ENCODE results near the gene SAMD8. TPM values are rescaled to one million over a fixed set of nuclear protein-coding genes. Genes with fewer than 3 reads are reported as not detected.
"Not testable (repeated sequence)": the region's sequence is repeated elsewhere in the genome, so short reads cannot be mapped to it uniquely, and the experiment has no call there.

The SAMD8 gene
- total RNA-seq, 2 donors from 2014 or later, result 19.8 to 42.0 TPM

DNA sequence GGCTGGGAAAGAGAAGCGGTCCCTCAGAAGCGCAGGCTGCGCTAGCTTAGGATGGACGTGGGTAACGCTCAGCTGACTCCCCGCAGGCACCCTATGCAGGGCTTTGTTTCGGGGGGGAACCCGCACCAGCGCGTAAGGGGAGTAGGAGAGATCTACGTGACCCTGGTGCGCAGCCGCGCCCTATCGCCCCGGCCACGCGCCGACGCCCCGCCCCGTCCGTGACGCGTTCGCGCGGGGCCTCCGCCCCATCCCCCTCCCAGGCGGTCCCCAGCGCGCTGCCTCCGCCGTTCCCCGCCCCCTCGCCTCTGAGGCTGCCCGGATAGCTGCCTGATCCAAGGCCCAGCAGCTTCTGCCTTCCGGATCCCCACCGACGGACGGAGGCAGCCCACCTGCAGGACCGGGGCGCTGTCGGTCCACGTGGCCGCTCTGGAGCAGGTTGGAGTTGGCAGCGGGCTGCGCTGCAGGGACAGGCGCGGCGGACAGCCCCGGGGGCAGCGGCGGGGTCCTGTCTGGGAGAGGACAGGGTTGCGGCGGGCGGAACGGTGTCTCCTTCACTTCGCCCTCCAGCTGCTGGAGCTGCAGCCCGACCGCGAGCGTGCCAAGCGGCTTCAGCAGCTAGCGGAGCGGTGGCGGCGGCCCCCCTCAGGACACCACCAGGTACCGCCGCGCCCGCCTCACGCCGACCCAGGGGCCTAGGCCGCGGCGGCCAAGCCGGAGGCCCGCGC lies 99.0 kb downstream of the SAMD8 start, which contains the start of gene VDAC2:
VDAC2 (plus strand) TSS at position 515 of the 725 bp plus-strand sequence. CDS start 363 bp downstream, outside the sequence.
- H3K4me1 Mint-ChIP-seq, result peaks cover 25% of the 10 kb centered on the region
- H3K9me3 Mint-ChIP-seq, result no peaks in the 10 kb centered on the region
- H3K36me3 Mint-ChIP-seq (ENCODE audit: low read depth), result peaks cover 52% of the 10 kb centered on the region
- H3K27ac Mint-ChIP-seq, result peak within 1 kb of the TSS; percentile 99
- peak; percentile 92 for ATAC-seq (replicated peaks)
- H3K27me3 Mint-ChIP-seq, result no peaks in the 10 kb centered on the region
- peak within 1 kb of the TSS; percentile 97 for H3K4me3 Mint-ChIP-seq

- peak overlapping the region; percentile 99 for H3K27ac Mint-ChIP-seq
- peaks cover 25% of the 10 kb centered on the region for H3K4me1 Mint-ChIP-seq
- ATAC-seq (replicated peaks), result peak; percentile 13
- peak overlapping the region; percentile 97 for H3K4me3 Mint-ChIP-seq
- no peaks in the 10 kb centered on the region for H3K27me3 Mint-ChIP-seq
- no peaks in the 10 kb centered on the region for H3K9me3 Mint-ChIP-seq
- H3K36me3 Mint-ChIP-seq (ENCODE audit: low read depth), result peaks cover 59% of the 10 kb centered on the region
These were observed 99.7 kb downstream of the SAMD8 start for GRCh38 chr10:75211007-75211691.

- peak overlapping the region; percentile 99 for H3K27ac Mint-ChIP-seq
- no peaks in the 10 kb centered on the region for H3K27me3 Mint-ChIP-seq
- H3K4me1 Mint-ChIP-seq, result peaks cover 25% of the 10 kb centered on the region
- H3K9me3 Mint-ChIP-seq, result no peaks in the 10 kb centered on the region
- H3K4me3 Mint-ChIP-seq, result peak overlapping the region; percentile 97
- ATAC-seq (replicated peaks), result no peak
- H3K36me3 Mint-ChIP-seq (ENCODE audit: low read depth), result peaks cover 71% of the 10 kb centered on the region
These were observed 100.9 kb downstream of the SAMD8 start for GRCh38 chr10:75212343-75212742.

- no peak overlapping the region for H3K4me3 Mint-ChIP-seq
- H3K9me3 Mint-ChIP-seq, result no peaks in the 10 kb centered on the region
- peaks cover 100% of the 10 kb centered on the region for H3K36me3 Mint-ChIP-seq (ENCODE audit: low read depth)
- peaks cover 31% of the 10 kb centered on the region for H3K4me1 Mint-ChIP-seq
- H3K27me3 Mint-ChIP-seq, result no peaks in the 10 kb centered on the region
- no peak for ATAC-seq (replicated peaks)
- peak overlapping the region; percentile 69 for H3K27ac Mint-ChIP-seq
These were observed 108.8 kb downstream of the SAMD8 start for GRCh38 chr10:75220274-75220673.

DNA sequence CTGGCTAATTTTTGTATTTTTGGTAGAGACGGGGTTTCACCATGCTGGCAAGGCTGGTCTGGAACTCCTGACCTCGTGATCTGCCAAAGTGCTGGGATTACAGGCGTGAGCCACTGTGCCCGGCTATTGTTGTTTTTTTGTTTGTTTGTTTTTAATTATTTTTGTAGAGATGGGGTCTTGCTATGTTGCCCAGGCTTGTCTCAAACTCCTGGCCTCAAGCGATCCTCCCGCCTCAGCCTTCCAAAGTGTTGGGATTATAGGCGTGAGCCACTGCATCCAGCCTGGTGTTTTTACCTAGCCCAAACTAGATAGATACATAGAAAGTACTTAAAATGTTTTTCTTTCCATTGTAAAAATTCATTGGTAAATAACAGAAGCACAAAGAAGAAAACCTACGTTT lies 110.0 kb downstream of the SAMD8 start:
- H3K4me3 Mint-ChIP-seq; H3K27me3 Mint-ChIP-seq; ATAC-seq (replicated peaks); H3K9me3 Mint-ChIP-seq: not testable (repeated sequence)
- Mint-ChIP-seq H3K27ac (peak overlapping the region; percentile 69), H3K4me1 (peaks cover 34% of the 10 kb centered on the region), H3K36me3 (ENCODE audit: low read depth) (peaks cover 100% of the 10 kb centered on the region)

DNA sequence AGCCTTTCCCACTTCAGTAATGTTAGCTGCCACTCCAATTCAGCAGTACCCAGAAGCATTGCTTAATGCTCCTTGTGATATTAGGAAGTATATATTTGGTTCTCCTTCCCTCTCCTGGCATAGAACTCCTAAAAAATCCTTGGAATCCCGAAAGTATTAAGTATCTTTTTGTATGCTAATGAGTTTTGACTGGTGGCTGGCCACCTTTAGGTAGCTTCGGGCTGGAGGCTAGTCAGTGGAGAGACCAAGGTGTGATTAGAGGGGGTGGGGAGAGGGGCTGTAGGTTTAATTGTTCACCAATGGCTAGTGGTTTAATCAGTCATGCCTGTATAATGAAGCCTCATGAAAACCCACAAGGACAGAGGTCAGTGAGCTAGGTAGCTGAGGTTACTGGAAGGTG lies 112.1 kb downstream of the SAMD8 start:
- H3K4me1 Mint-ChIP-seq, result peaks cover 35% of the 10 kb centered on the region
- H3K36me3 Mint-ChIP-seq (ENCODE audit: low read depth), result peaks cover 99% of the 10 kb centered on the region
- ATAC-seq (replicated peaks), result no peak
- H3K4me3 Mint-ChIP-seq, result peak overlapping the region; percentile 29
- peak overlapping the region; percentile 90 for H3K27ac Mint-ChIP-seq
- H3K27me3 Mint-ChIP-seq, result no peaks in the 10 kb centered on the region
- no peaks in the 10 kb centered on the region for H3K9me3 Mint-ChIP-seq

GRCh38 chr10:75226095-75226494 lies 114.6 kb downstream of the SAMD8 start:
- Mint-ChIP-seq H3K4me1 (peaks cover 34% of the 10 kb centered on the region), H3K4me3 (peak overlapping the region; percentile 8), H3K27me3 (no peaks in the 10 kb centered on the region), H3K27ac (peak overlapping the region; percentile 90), H3K9me3 (no peaks in the 10 kb centered on the region), H3K36me3 (ENCODE audit: low read depth) (peaks cover 99% of the 10 kb centered on the region)
- no peak for ATAC-seq (replicated peaks)

GRCh38 chr10:75226656-75227055 lies 115.2 kb downstream of the SAMD8 start:
- Mint-ChIP-seq H3K36me3 (ENCODE audit: low read depth) (peaks cover 99% of the 10 kb centered on the region), H3K4me3 (no peak overlapping the region), H3K27me3 (no peaks in the 10 kb centered on the region), H3K4me1 (peaks cover 34% of the 10 kb centered on the region), H3K27ac (peak overlapping the region; percentile 90), H3K9me3 (no peaks in the 10 kb centered on the region)
- ATAC-seq (replicated peaks), result no peak

DNA sequence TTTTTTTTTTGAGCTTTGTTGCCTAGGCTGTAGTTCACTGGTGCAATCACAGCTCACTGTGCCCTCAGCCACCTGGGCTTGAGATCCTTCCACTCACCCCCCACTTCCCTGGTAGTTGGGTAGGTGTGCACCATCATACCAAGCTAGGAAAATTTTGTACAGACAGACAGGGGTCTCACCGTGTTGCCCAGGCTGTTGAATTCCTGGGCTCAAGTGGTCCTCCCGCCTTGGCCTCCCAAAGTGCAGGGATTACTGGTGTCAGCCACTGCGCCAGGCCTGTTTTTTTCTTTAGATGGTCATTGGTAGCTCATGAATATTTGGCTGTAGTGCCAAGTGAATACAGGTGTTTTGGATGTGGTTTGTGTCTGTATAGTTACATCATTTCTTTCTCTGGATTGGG lies 116.8 kb downstream of the SAMD8 start:
- peaks cover 34% of the 10 kb centered on the region for H3K4me1 Mint-ChIP-seq
- H3K9me3 Mint-ChIP-seq, result no peaks in the 10 kb centered on the region
- no peak for ATAC-seq (replicated peaks)
- peaks cover 99% of the 10 kb centered on the region for H3K36me3 Mint-ChIP-seq (ENCODE audit: low read depth)
- no peak overlapping the region for H3K4me3 Mint-ChIP-seq
- no peaks in the 10 kb centered on the region for H3K27me3 Mint-ChIP-seq
- H3K27ac Mint-ChIP-seq, result peak overlapping the region; percentile 62

- ATAC-seq (replicated peaks), result no peak
- peaks cover 30% of the 10 kb centered on the region for H3K4me1 Mint-ChIP-seq
- no peak overlapping the region for H3K4me3 Mint-ChIP-seq
- no peaks in the 10 kb centered on the region for H3K9me3 Mint-ChIP-seq
- H3K36me3 Mint-ChIP-seq (ENCODE audit: low read depth), result peaks cover 99% of the 10 kb centered on the region
- H3K27ac Mint-ChIP-seq, result peak overlapping the region; percentile 62
- no peaks in the 10 kb centered on the region for H3K27me3 Mint-ChIP-seq
These were observed 117.4 kb downstream of the SAMD8 start for GRCh38 chr10:75228834-75229233.

- H3K27me3 Mint-ChIP-seq, result no peaks in the 10 kb centered on the region
- no peak for ATAC-seq (replicated peaks)
- H3K9me3 Mint-ChIP-seq, result no peaks in the 10 kb centered on the region
- H3K27ac Mint-ChIP-seq, result no peak overlapping the region
- no peak overlapping the region for H3K4me3 Mint-ChIP-seq
- H3K4me1 Mint-ChIP-seq, result peaks cover 19% of the 10 kb centered on the region
- H3K36me3 Mint-ChIP-seq (ENCODE audit: low read depth), result peaks cover 89% of the 10 kb centered on the region
These were observed 118.5 kb downstream of the SAMD8 start for GRCh38 chr10:75229971-75230370.

DNA sequence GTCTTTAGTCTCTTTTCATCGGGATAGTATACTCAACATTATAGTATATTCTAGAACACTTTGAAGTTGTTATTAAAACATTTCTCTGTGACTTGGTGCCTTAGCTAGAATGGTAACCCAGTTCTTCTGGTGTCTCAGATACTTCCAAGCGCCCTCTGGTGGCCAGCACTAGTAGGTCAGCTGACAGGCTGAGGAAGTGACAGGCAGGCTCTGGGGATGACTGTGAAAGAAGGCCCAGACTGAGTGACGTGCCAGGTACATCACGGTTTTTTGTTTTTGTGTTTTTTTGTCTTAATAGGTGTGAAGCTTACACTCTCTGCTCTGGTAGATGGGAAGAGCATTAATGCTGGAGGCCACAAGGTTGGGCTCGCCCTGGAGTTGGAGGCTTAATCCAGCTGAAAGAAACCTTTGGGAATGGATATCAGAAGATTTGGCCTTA lies 119.2 kb downstream of the SAMD8 start:
- Mint-ChIP-seq H3K27me3 (no peaks in the 10 kb centered on the region), H3K27ac (peak overlapping the region; percentile 85), H3K36me3 (ENCODE audit: low read depth) (peaks cover 83% of the 10 kb centered on the region), H3K4me3 (peak overlapping the region; percentile 11), H3K4me1 (peaks cover 13% of the 10 kb centered on the region), H3K9me3 (no peaks in the 10 kb centered on the region)
- peak; percentile 58 for ATAC-seq (replicated peaks)

All from activated T-helper 17 cell treated with anti-CD3 and anti-CD28 coated beads, Interleukin-2, amount 50 U/mL, for 72 hours (primary cell).